GM12878 (cell line): Measurements from ENCODE around the gene MYOD1. TPM values are rescaled to one million over a fixed set of nuclear protein-coding genes. Genes with fewer than 3 reads are reported as not detected.

Experiments used
- ATAC-seq: fragments of 200-7000 bp; cut with Tn5 transposase; 3 replicates; pipeline ENCODE4 v1.9.1; 2020; ENCODE audit warnings: mild to moderate bottlenecking, moderate library complexity
- BruUV-seq: library from RNA; stranded (reverse); fragments of 400-500 nt; replicated peaks from 2 replicates; lab custom pipeline; 2021; lab: Mats Ljungman, UMichigan
- CTCF ChIA-PET: fragments of 300-600 bp; sonication (Branson Sonifier 250); formaldehyde crosslinking; extraction: SDS; loops from one replicate; lab custom pipeline; 2021; ENCODE audit warnings: inconsistent platforms; lab: Yijun Ruan, JAX
- POLR2A ChIA-PET: fragments of 350-600 bp; formaldehyde crosslinking; extraction: SDS; loops from one replicate; lab custom pipeline; 2021; ENCODE audit warnings: inconsistent platforms; lab: Charles Lee
- RAD21 ChIA-PET: fragments of 300-600 bp; sonication (Branson Sonifier 250); formaldehyde crosslinking; loops from one replicate; lab custom pipeline; 2023; ENCODE audit warnings: antibody characterized with exemption; ENCODE audit not compliant: unreplicated experiment; lab: Charles Lee
- SMC1A ChIA-PET: fragments of 300-600 bp; sonication (Branson Sonifier 250); formaldehyde crosslinking; loops from one replicate; lab custom pipeline; 2023; ENCODE audit not compliant: unreplicated experiment, uncharacterized antibody; lab: Charles Lee
- DNase-seq: peaks from one replicate; pipeline ENCODE4 v3.0.0-alpha.2; 2011; ENCODE audit warnings: low read depth, low spot score
- FAIRE-seq: peaks from 3 replicates; lab custom pipeline; 2011; peaks lifted over from hg19 to GRCh38; lab: Jason Lieb, UNC
- H2AFZ ChIP-seq: 2 replicates; pipeline ENCODE4 v1.6.0; 2011; ENCODE audit warnings: low read depth, low read length, control low read depth; ENCODE audit not compliant: control insufficient read depth
- H3K27ac ChIP-seq: 2 replicates; pipeline ENCODE4 v1.5.1; 2011; ENCODE audit warnings: control low read depth; ENCODE audit not compliant: control insufficient read depth, insufficient read depth
- H3K27me3 ChIP-seq, 2 experiments: replicated peaks in 1 of 2; 2 replicates each; pipeline versions ENCODE4 v1.6.0 to v1.6.1; 2011; ENCODE audit warnings: low read length in 1 of 2; ENCODE audit not compliant: control insufficient read depth in 2 of 2, insufficient read depth in 2 of 2
- H3K36me3 ChIP-seq, 2 experiments: 2 replicates each; pipeline ENCODE4 v1.5.1; 2011; ENCODE audit warnings: low read length in 1 of 2; ENCODE audit not compliant: control insufficient read depth in 2 of 2, insufficient read depth in 2 of 2
- H3K4me1 ChIP-seq: 2 replicates; pipeline ENCODE4 v1.6.1; 2011; ENCODE audit warnings: mild to moderate bottlenecking, low read length, moderate library complexity, mixed read lengths; ENCODE audit not compliant: control insufficient read depth, insufficient read depth
- H3K4me2 ChIP-seq: 2 replicates; pipeline ENCODE4 v1.6.0; 2011; ENCODE audit warnings: control low read depth; ENCODE audit not compliant: control insufficient read depth, insufficient read depth
- H3K4me3 ChIP-seq: fragments of 200-600 bp; sonication (generic); 2 replicates; pipeline ENCODE4 v1.5.1; 2016
- H3K79me2 ChIP-seq: 2 replicates; pipeline ENCODE4 v1.6.0; 2011; ENCODE audit warnings: low read length; ENCODE audit not compliant: control insufficient read depth, insufficient read depth
- H3K9ac ChIP-seq: 2 replicates; pipeline ENCODE4 v1.8.0; 2011; ENCODE audit warnings: low read length, control low read depth, mixed read lengths; ENCODE audit not compliant: control insufficient read depth, insufficient read depth
- H3K9me3 ChIP-seq: replicated peaks from 3 replicates; pipeline ENCODE4 v1.5.1; 2011; ENCODE audit warnings: mild to moderate bottlenecking, low read length; ENCODE audit not compliant: control insufficient read depth, insufficient read depth
- H4K20me1 ChIP-seq: 2 replicates; pipeline ENCODE4 v1.6.0; 2011; ENCODE audit not compliant: control insufficient read depth, insufficient read depth
- CTCF ChIP-seq, 3 experiments: IDR thresholded peaks in 2 of 3; conservative IDR thresholded peaks in 1 of 3; 2 replicates each; pipeline ENCODE4 v1.5.1; 2011; ENCODE audit warnings: low read depth in 3 of 3, low read length in 3 of 3, mild to moderate bottlenecking in 3 of 3, control low read depth in 2 of 3, moderate library complexity in 2 of 3, inconsistent platforms in 1 of 3, mixed read lengths in 1 of 3; ENCODE audit not compliant: control insufficient read depth in 2 of 3, insufficient read depth in 1 of 3; ENCODE audit errors: extremely low read depth in 1 of 3
- E2F8 ChIP-seq: fragments of 450-650 bp; IDR thresholded peaks from 2 replicates; pipeline ENCODE4 v1.6.1; 2018; ENCODE audit warnings: mild to moderate bottlenecking, low read depth, moderate library complexity; ENCODE audit not compliant: partially characterized antibody
- EZH2 ChIP-seq: IDR thresholded peaks from 2 replicates; pipeline ENCODE4 v1.6.1; 2012; ENCODE audit warnings: low read depth, mild to moderate bottlenecking, control low read depth, inconsistent platforms, low read length, borderline replicate concordance; ENCODE audit not compliant: control insufficient read depth
- RB1 ChIP-seq: fragments of 450-650 bp; formaldehyde crosslinking; IDR thresholded peaks from 2 replicates; pipeline ENCODE4 v1.6.1; 2017; ENCODE audit warnings: mild to moderate bottlenecking, borderline replicate concordance
- SMAD1 ChIP-seq: fragments of 450-650 bp; IDR thresholded peaks from 2 replicates; pipeline ENCODE4 v1.6.1; 2018; ENCODE audit warnings: mild to moderate bottlenecking, low read depth; ENCODE audit not compliant: partially characterized antibody
- SPI1 ChIP-seq: IDR thresholded peaks from 2 replicates; pipeline ENCODE4 v1.6.1; 2011; ENCODE audit warnings: low read depth, mild to moderate bottlenecking, low read length, moderate library complexity, borderline replicate concordance; ENCODE audit not compliant: insufficient read depth
- SRF ChIP-seq, 2 experiments: IDR thresholded peaks; 2 replicates each; pipeline ENCODE4 v1.6.1; 2011; ENCODE audit warnings: low read depth in 2 of 2, low read length in 2 of 2, mild to moderate bottlenecking in 1 of 2, moderate library complexity in 1 of 2
- TCF3 ChIP-seq: IDR thresholded peaks from 2 replicates; pipeline ENCODE4 v1.6.1; 2012; ENCODE audit warnings: low read depth, mild to moderate bottlenecking, low read length, borderline replicate concordance; ENCODE audit not compliant: insufficient read depth
- ZNF217 ChIP-seq: fragments of 450-650 bp; IDR thresholded peaks from 2 replicates; pipeline ENCODE4 v1.6.1; 2017; ENCODE audit warnings: antibody characterized with exemption, mild to moderate bottlenecking
- ZNF622 ChIP-seq: fragments of 450-650 bp; IDR thresholded peaks from 2 replicates; pipeline ENCODE4 v1.6.1; 2017; ENCODE audit warnings: mild to moderate bottlenecking, inconsistent platforms
- WGBS: methylation state at CpG from one replicate; pipeline ENCODE4 v1.1.6; 2016; ENCODE audit warnings: low lambda C conversion rate; ENCODE audit not compliant: insufficient replicate concordance, insufficient coverage; ENCODE audit errors: missing lambda C conversion rate; 5-methylcytosine and 5-hydroxymethylcytosine counted together
- in situ Hi-C: fragments of 300-500 bp; cut with MboI; formaldehyde crosslinking; loops from 9 replicates; pipeline ENCODE4 v1.14.3; 2018; ENCODE audit warnings: mixed read lengths
- intact Hi-C: fragments of 100-400 bp; cut with micrococcal nuclease; formaldehyde crosslinking; loops from one replicate; pipeline ENCODE4 v1.14.2; 2022; ENCODE audit not compliant: unreplicated experiment
- polyA plus RNA-seq, 11 experiments: library from polyadenylated mRNA; depleted of rRNA in 4 of 11; unstranded in 6 of 11; stranded (reverse) in 5 of 11; fragments of >200 nt; fragmentation: Nextera tagmentation in 4 of 11; fragmentation: Illumina TruSeq in 1 of 11; extraction: Ambion mirVana in 4 of 11; extraction: Trizol in 1 of 11; gene quantifications; 1 replicate in 1 of 11; 2 replicates in 10 of 11; pipeline versions ENCODE4 v1.2.1 to v1.2.3, GENCODE V29; 2011 to 2016; ENCODE audit warnings: inconsistent platforms in 2 of 11, missing spikeins in 2 of 11, low read depth in 1 of 11
- total RNA-seq, 4 experiments: library from RNA; depleted of rRNA in 3 of 4; stranded (reverse); fragments of >200 nt in 3 of 4; fragmentation: Illumina TruSeq in 1 of 4; extraction: Trizol in 1 of 4; gene quantifications; 2 replicates each; pipeline versions ENCODE4 v1.2.1 to v1.2.3, GENCODE V29; 2013 to 2021
- TF ChIP-seq, protein P1 (sequence below): IDR thresholded peaks from 2 replicates; pipeline ENCODE4 v1.6.1; 2012; ENCODE audit warnings: low read depth, low read length, improper control_type of control experiment
- TF ChIP-seq, protein P2 (sequence below): IDR thresholded peaks from 2 replicates; pipeline ENCODE4 v1.6.1; 2012; ENCODE audit warnings: low read length, inconsistent platforms
- TF ChIP-seq, protein P3 (sequence below): fragments of 450-650 bp; IDR thresholded peaks from 2 replicates; pipeline ENCODE4 v1.6.1; 2017; ENCODE audit warnings: mild to moderate bottlenecking, low read depth, inconsistent platforms; ENCODE audit not compliant: poor library complexity, severe bottlenecking

The MYOD1 gene
- total and polyA plus RNA-seq, 10 of the 15 experiments (the other 5 are each of a cell fraction or from before 2014, with no cell fraction given) = not detected

DNA sequence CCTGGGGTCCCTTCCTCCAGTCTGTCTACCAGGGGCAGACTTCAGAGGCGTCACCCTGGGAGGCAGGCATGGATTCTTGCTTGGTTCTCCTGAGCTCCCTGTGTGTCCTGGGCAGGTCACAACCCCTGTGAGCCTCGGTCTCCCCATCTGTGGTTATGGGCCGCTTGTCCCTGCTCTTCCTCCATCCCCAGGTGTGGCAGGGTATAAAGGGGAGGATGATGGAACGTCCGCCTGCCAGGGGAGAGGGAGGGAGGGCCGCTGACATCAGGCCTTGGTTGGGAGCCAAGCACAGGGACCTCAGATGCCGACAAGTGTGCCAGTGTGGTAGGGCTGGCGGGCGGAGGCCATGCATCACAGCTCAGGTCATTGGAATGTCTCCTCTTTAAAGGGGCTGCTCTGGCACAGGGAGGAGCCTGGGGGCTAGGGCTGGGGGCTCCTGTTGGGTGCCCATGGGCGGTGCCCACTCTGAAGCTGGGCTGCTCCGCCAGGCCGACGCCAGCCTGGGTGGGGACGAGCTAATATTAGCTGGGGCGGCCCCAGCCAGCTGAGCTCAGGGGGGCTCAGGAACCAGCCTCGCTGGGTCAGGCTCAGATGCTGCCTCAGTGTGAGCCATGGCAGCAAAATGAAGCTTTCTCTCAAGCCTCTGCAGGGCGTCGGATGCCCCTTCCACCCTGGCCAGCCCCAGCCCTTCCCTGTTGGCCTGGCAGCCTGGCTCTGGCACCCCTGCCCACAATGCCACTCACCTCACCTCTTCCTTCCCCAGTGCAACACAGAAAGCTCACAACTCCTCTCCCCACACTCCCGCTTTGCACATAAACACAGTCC is 28.0 kb downstream of the MYOD1 start:
- no peaks in the 10 kb centered on the region for H3K4me1 ChIP-seq
- H3K36me3 ChIP-seq = no peaks in the 10 kb centered on the region
- H3K9ac ChIP-seq = no peak overlapping the region
- H3K79me2 ChIP-seq = no peaks in the 10 kb centered on the region
- CTCF ChIA-PET = interaction anchor here (1.4 to 2.9 kb wide), 2 partner anchors 16 to 232 kb away, joined by 3 to 13 read pairs; no protein-coding TSS in a partner anchor
- ATAC-seq (no peak), DNase-seq (no peak), FAIRE-seq (no peak)
- no peak overlapping the region for H3K4me2 ChIP-seq
- H3K9me3 ChIP-seq = no peaks in the 10 kb centered on the region
- H3K27ac ChIP-seq = no peak overlapping the region
- H3K4me3 ChIP-seq = no peak overlapping the region
- 37% methylated on average over 18 of the region's 19 CpGs for WGBS
- no peak overlapping the region for H2AFZ ChIP-seq
- no TSS peak for BruUV-seq
- POLR2A ChIA-PET = interaction anchor here (0.7 kb wide), 1 partner anchor 231 kb away, joined by 4 read pairs; no protein-coding TSS in a partner anchor
- in situ Hi-C loops = no loop called here
- intact Hi-C loops = no loop called here
- H4K20me1 ChIP-seq = no peaks in the 10 kb centered on the region
- RAD21 ChIA-PET = no interaction called here
- SMC1A ChIA-PET = no interaction called here
- peaks cover 0 to 1% of the 10 kb centered on the region in 2 experiments; a peak in 2 of 4 replicates for H3K27me3 ChIP-seq
- TF ChIP-seq, protein P1, sequence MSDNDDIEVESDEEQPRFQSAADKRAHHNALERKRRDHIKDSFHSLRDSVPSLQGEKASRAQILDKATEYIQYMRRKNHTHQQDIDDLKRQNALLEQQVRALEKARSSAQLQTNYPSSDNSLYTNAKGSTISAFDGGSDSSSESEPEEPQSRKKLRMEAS = no peak
- no peak for TF ChIP-seq EZH2
- TF ChIP-seq, protein P2, sequence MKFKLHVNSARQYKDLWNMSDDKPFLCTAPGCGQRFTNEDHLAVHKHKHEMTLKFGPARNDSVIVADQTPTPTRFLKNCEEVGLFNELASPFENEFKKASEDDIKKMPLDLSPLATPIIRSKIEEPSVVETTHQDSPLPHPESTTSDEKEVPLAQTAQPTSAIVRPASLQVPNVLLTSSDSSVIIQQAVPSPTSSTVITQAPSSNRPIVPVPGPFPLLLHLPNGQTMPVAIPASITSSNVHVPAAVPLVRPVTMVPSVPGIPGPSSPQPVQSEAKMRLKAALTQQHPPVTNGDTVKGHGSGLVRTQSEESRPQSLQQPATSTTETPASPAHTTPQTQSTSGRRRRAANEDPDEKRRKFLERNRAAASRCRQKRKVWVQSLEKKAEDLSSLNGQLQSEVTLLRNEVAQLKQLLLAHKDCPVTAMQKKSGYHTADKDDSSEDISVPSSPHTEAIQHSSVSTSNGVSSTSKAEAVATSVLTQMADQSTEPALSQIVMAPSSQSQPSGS = no peak
- TF ChIP-seq TCF3 = no peak
- TF ChIP-seq CTCF (IDR thresholded peaks at IDR 0.05 in 2 of 3, conservative IDR thresholded peaks at IDR 0.05 in 1 of 3; ENCODE audit: control insufficient read depth in 2 of 3, extremely low read depth in 1 of 3, insufficient read depth in 1 of 3, low read depth in 3 of 3, low read length in 3 of 3) = no peak
- no peak for TF ChIP-seq E2F8
- TF ChIP-seq, protein P3, sequence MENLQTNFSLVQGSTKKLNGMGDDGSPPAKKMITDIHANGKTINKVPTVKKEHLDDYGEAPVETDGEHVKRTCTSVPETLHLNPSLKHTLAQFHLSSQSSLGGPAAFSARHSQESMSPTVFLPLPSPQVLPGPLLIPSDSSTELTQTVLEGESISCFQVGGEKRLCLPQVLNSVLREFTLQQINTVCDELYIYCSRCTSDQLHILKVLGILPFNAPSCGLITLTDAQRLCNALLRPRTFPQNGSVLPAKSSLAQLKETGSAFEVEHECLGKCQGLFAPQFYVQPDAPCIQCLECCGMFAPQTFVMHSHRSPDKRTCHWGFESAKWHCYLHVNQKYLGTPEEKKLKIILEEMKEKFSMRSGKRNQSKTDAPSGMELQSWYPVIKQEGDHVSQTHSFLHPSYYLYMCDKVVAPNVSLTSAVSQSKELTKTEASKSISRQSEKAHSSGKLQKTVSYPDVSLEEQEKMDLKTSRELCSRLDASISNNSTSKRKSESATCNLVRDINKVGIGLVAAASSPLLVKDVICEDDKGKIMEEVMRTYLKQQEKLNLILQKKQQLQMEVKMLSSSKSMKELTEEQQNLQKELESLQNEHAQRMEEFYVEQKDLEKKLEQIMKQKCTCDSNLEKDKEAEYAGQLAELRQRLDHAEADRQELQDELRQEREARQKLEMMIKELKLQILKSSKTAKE = no peak
- no peak for TF ChIP-seq SPI1
- TF ChIP-seq RB1 = no peak
- TF ChIP-seq SMAD1 = no peak
- TF ChIP-seq SRF (IDR thresholded peaks at IDR 0.05; ENCODE audit: low read depth in 2 of 2, low read length in 2 of 2) = no peak
- no peak for TF ChIP-seq ZNF217
- no peak for TF ChIP-seq ZNF622
